GM21717 (cell line): ENCODE measurements around the gene PSTPIP1.
A peak's percentile ranks its signal among the peaks of the same experiment; 100 is the strongest.

Experiments used
- ATAC-seq: cut with Tn5 transposase; IDR thresholded peaks from one replicate; pipeline ENCODE4 v1.9.1; 2021; ENCODE audit warnings: mild to moderate bottlenecking, moderate library complexity; ENCODE audit not compliant: unreplicated experiment

The PSTPIP1 gene

DNA sequence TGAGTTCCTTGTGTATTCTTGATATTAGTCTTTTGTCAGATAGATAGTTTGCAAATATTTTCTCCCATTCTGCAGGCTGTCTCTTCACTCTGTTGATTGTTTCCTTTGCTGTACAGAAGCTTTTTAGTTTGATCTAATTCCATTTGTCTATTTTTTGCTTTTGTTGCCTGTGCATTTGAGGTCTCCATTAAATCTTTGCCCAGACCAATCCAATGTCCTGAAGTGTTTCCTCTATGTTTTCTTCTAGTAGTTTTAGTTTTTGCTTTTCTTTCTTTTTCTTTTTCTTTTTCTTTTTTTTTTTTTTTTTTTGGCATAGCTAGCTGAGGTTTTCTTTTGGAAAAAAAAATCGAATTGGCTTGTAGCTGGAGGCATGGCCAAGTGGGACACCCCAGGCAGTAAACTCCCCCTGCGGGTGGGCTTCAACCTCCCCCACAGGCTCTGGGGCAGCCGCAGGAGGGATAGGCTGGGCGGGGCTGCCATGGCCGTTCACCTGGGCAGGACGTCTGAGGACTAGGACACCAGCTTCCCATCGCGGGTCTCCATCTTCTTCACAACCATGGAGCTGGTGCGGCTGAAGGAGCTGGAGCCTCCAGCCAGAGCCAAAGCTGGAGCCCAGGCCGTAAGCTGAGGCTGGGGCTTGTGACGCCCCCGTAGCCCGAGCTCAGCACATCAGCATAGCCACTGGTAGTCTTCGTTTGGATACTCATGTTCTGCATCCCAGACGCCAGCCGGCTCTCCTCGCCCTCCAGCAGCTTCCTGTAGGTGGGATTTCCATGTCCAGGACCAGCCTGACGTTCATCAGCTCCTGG lies 16.2 kb upstream of the PSTPIP1 start:
- no peak for ATAC-seq

DNA sequence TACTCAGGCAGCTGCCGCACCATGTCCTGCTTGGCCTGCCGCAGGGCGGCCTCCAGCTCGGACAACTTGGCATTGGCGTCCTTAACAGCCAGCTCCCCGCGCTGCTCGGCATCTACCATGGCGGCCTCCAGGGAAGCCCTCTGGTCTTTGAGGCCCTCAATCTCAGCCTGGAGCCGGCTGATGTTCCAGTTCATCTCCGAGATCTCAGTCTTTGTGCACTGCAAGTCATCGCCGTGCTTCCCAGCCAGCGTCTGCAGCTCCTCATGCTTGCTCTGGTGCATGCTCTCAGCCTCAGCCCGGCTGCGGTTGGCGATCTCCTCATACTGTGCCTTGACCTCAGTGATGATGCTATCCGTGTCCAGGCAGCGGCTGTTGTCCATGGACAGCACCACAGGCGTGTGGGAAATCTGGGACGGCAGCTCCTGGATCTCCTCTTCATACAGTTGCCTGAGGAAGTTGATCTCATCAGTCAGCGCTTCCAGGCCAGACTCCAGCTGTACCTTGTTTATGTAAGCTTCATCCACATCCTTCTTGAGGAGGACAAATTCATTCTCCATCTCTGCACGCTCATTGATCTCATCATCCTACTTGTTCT lies 15.5 kb upstream of the PSTPIP1 start:
- no peak for ATAC-seq

DNA sequence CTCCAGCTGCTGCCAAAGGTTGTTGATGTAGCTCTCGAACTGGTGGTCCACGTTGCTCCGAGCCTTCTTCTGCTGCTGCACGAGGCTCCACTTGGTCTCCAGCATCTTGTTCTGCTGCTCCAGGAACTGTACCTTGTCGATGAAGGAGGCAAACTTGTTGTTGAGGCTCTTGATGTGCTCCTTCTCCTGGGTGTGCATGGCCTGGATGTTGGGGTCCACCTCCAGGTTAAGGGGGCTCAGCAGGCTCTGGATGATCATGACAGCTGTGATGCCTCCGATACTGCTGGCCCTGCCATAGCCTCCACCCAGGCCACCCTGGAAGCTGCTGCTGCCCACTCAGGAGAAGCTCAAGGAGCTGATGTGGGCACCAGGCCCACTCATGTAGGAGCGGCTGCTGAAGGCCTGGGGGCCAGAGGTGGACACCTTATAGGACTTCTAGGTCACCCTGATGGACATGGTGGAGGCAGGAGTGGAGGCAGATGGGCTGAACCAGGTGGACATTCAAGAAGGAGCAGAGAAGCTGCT lies 14.9 kb upstream of the PSTPIP1 start:
- ATAC-seq, result no peak

DNA sequence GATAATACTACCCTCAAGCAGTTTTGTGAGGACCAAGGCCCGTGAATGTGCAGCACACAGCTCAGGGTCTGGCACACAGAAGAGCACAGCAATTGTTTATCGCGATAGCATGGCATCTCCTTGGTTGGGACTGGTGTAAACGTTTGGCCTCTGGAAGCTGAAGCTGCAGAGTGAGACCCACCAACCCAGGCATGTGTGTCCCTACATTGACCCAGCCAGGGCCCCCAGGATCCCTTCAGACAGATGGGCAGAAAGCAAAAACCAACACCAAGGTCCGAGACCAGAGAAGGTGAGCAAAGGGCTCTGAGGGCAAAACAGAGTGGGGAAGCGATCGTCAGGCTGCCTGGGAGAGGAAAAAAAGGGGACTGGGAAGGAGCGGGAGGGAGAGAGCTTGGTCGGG lies 12.6 kb upstream of the PSTPIP1 start:
- ATAC-seq, result no peak

DNA sequence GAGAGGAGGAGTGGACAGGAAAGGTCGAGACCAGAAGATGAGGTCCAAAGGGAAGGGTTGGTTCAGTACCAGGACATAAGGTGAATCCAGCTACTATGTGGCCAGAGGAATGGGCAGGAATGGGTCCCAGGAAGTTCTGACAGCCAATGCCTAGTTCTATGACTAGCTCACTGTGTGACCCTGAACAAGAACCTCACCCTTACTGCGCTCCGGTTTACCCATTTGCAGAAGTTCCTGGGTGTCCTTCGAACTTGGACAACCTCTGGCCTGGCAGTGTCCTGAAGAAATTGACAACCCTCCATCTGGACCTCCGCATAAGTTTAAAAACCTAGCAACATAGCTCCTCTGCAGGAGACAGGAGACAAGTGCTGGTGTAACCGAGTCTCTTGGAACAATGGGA lies 12.2 kb upstream of the PSTPIP1 start:
- no peak for ATAC-seq

DNA sequence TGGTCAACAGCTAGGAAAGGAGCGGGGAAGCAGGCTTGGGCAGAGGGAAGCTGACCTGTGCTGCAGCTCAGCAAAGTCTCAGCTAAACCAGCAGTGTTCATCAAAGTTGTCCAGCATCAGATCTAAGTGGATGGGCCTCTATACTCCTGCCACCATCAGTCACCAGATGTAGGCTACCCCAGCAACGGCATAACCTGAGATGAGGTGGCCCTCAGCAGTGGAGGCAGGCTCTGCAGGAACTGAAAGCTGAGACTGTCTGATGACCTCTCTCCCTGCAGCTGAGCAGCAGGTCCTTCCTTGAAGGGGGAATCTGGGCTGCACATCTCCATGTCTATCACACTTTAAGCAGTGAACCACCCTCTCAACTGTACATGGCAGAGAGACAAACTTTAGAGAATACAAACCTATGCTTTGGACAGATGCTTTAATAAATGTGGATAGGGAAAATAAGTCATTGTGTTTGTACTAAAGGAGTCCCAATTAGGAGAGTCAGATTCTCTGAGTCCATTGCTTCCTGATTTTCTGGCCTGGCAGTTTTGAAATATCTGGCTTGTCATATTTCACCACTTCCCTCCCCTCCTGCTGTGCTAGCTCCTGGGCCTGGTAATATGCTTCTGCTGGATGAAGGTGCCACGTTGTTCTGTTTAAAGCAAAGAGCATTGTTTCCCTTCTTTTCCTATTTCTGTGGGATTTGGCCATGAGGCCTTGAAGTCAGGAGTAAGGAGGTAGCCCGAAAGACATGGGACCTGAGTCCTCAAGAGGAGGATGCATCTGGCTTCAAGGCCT lies 11.1 kb upstream of the PSTPIP1 start:
- ATAC-seq, result no peak

DNA sequence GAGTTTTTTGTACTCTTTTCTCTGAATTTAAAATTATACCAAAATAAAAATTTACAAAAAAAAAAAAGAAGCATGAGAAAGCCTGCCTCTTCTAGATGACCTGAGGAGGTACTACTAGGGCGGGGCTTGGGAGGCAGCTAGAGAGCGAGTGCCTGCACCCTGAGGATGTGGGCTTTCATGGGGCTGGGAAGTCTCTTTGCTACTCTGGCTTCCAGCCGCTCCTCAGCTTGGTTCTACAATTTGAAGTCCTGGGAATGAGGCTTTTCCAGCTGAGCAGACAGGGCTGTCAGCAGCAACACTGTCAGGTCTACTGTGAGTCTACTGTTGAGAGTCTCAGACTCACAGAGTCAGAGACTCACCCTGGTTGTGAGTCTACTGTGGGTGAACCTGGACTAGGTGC lies 8.2 kb upstream of the PSTPIP1 start:
- ATAC-seq, result no peak

DNA sequence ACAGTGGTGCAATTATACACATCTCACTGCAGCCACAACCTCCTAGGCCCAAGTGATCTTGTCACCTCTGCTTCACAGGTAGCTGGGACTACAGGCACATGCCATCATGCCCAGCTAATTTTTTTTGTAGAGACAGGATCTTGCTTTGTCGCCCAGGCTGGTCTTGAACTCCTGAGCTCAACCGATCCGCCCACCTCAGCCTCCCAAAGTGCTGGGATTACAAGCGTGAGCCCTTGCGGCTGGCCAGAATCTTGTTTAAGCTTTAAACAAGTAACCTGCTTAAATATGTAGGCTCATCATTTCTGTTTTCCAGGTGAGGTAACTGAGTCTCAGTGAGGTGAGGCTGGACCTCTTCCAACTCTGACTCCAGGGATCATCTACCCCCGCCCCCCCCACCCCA lies 7.7 kb upstream of the PSTPIP1 start:
- no peak for ATAC-seq

DNA sequence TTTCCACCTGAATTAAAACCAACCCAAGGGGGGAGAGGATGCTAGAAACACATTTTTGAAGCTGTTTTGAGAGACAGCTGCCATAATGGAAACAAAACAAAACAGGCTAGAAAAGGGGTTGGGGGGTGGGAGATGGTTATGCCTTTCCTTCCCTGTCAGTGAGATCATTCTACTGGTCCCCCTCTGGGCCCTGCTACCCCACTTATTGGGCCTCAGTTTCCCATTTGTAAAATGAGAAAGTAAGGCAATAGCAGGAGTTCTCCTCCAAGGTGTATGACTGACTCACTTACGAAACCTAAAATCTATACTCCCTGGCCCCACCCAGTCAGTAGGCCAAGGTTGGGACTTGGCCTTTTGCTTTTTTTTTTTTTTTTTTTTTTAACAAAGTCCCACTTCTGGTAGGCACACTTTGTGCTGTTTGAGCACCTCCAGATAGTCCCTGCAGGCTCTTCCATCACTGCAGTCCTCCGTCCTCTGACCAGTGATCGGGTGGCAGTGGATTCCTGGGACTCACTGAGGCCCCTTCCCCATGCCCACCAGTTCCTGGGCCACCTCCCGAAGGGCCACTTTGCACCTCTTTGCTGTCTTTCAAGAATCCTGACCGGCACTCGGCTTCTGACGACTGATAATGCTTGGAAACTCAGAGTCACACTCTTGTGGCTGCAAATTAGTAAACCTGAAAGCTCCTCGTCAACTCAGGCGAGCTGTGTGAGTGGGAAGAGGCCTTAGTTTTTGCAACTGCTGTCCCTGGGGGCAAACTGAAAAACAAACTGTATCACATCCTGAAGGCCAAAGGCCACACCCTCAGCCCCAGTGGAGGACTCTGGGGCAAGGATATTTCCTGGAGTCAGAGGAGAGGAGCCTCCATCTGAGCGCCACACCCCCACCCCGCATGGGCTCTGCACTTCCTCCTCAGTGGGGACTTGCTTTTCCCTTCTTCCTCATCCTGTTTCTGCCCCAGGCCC lies 6.7 kb upstream of the PSTPIP1 start:
- peak; percentile 58 for ATAC-seq

DNA sequence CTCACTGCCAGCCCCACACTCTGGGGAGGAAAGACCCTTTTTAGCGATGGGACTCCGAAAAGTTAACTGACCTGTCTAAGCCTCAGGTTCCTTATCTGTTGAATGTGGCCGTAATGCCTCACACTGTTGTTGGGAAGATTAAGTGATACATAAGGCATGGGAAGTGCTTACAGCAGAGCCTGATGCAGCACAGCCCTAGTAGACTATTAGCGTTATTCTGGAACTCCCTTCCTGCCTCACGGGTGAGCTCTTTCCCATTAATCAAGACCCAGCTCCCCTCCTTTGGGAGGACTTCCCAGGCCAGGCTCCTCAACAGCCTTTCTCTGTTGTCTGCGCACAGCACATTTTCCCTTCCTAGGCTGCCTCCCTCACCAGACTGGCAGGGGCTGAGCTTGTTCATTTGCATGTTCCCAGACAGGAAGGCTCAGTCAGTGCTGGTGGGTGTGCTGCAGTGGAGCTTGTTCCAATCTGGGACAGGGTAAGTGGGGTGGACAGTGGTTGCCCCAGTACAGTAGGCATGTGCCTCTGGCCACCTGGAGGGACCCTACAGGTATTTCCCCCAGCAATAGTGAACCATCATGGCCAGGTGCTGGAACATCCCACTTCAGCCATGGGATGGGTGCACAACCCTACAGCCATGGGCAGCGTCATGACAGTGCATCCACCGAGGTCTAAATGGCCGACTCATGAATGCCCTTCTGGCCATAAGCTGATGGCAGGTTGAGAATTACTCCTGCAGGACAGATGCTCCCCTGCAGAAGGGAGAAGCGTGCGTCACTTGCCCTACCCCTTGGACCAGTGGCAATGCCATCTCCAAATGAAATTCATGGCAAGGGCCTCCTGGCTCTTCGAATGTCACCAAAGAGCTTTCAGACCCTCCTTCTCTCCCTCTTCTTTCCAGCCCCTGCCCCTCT lies 5.8 kb upstream of the PSTPIP1 start:
- ATAC-seq, result no peak

DNA sequence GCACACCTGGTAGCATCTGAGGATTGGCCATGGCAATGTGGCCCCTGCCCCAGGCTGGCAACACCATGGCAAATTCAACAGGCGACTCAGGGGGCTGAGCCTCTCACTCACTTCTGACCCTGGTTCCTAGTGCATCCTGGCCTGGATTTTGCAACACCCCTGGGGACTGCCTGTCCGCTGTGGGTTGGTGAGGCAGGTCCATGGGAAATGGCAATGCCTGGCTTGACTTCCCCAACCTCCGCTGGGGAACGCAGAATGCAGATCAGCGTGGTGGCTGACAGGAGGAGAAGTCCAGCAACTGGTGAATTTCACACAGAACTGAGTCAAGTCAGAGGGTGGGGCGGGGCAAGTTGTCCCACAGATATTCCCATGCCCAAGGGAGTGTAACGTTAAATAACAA lies 3.9 kb upstream of the PSTPIP1 start:
- ATAC-seq, result no peak

DNA sequence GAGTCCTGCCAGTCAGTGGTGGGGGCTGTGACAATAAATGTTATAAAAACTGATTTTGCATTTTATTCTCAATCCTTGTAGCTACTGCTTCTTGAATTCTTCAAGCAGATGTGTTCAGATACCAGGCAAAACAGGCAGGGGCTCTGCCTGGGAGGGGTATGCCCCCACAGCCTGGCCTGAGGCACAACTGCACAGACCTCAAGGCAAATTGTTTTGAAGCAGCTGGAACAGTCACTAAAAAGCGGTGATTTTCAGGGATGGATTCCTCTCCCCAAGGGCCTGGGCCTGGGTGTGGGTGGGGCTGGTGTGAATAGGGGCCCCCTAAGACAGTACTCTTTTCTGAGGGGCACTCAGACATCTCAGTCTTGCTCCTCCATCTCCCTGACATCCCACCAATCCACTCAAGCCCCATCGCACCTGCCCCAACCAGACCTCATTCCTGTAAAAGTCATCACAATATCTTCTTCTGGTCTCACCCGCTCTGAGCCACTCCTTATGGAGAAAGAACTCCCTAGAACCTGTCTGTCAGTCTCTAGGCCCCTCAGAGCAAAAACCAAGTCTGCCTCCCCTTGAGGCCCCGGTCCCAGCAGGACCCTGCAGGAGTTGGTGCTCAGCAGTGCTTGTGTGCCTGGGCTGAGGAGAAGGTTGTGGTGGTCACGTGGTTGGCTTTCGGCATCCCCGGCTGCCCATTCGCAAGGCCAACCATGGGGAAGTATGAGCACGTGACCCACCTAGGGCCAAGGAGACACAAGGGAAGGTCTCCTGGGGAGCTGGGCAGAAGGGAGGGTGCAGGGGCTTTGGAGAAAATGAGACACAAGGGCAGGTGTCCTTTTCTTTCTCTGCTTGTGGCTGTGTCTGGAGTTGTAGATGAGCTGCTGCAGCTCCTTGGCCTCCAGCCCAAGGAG lies 2.9 kb upstream of the PSTPIP1 start:
- no peak for ATAC-seq

DNA sequence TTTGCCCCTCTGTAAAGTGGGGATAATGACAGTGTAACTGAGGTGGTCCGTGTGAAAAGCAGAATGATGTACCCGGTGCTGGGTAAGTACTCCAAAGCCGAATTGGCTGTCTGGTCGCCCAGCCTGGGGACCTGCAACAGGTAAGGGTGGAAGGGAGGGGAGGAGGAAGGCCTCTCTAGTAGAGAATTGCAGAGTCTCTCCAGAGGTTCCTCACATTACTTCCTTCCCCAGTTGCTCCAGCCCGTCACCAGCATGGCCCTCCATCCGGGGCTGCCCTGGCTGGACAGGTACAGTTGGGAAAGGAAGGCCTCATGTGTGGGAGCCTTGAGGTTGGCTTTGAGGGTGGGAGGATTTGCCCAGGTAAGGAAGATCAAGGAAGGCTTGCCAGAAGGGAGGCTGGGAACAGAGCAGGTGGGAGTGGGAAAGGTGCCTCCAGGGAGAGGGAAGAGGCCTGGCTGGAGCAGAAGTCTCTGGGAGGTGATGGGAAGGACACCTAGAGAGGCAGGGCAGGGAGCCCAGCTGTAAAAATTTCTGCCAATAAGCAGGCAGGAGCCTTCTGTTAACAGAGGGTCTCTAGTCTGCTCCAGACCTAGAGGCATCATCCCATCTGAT lies 1.7 kb upstream of the PSTPIP1 start:
- ATAC-seq, result no peak

DNA sequence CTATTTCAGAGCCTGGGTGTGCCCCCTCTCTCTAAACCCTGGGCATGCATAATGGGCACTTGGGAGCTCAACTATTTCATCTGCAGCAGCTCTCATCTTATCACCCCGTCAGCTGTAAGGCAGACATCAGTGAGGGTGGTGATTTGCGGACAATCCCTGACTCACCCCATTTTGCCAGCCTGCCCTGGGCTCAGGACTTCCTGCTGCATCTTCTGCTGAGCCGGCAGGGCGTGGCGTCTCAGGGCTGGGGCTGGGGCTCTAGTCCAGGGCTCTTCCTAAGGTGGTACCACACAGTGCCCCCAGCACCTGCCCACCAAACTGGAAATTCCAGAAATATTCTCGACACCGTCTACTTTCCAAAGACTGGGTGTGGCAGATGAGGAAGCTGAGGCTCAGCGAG lies 925 bp upstream of the PSTPIP1 start:
- ATAC-seq, result no peak

DNA sequence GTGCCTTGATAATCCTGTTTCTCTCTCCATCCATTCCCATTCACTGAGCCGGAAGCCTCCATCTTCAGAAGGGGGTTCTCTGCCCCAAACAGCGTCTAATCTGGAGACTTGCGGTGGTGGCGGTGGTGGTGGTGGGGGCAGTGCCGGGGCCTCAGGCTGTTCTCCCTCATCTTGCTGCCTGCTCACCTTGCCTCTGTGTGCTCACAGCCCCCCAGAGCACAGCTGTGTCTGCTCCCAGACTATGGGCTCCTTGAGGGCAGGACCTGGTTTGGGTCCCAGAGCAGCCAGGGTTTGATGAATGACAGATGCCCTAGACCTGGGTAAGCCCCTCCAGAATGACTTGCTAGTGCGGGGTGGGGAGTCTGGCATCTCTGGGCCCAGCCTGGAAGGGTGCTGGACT lies 430 bp upstream of the PSTPIP1 start:
- ATAC-seq, result no peak

DNA sequence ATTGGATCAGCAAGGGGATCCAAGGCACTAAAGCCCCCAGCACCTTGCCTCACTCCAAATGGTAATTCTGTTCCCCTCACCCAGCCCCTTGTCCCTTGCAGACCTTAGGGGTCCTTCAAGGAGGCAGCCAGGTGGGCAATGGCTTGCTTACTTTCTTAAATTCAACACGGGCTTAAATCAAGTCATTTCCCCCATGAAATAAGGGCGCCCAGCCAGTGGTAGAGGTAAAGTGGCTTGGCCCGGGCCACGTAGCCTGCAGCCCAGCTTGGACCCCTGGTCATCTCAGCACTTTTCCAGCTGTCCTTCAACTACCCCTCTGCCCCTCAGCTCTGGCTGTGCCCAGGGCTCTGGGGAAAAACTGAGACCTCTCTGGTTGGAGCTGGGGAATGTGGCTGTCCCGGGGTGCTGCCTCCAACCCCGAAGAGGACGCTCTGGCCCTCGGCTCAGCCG lies 1.2 kb downstream of the PSTPIP1 start:
- no peak for ATAC-seq

DNA sequence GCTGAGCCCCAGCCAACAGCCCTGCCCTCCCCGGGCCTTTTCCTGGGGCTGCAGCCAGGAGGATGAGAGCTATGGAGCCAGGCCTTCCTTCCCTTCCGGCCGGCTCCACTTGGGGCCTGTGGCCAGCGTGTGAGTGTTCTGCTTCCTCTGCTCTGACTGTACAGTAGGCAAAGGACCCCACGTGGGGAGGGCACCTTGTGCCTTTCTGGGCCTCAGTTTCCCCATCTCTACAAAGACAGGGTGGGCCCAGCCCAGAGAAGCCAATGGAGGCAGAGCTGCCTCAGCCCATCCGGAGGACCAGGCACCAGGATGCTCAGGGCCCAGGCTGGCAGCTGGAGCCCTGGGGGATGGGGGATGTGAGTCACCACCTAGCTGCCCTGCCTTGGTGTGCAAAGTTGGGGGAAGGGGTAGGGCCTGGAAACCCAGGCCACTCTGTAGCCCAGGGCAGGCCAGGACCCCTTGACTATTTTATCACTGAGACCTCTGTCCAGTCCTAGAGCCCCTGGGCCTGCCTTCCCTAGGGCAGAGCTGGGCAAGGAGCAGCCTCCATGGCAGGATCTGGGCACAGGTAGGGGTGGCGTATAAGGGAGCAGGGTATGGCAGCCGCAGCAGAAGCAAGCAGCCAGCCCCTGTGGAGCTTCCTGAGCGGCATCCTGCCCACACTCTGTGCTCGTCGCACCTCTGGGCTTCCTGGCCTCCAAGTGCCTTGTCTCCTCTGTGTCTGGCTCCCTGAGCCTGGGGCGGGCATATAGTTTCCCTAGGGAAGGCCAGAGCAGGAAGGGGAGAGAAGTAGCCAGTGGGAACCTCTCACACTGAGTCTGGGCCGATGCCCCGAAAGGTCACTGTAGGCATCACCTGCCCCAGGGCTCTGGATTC lies 1.8 kb downstream of the PSTPIP1 start:
- no peak for ATAC-seq
